ENCODE data around the gene PRKAG3.
"Not testable (repeated sequence)": the region's sequence is repeated elsewhere in the genome, so short reads cannot be mapped to it uniquely, and the experiment has no call there.

Gene PRKAG3

GRCh38 chr2:218846963-218847362, 15.4 kb upstream of the PRKAG3 start:
- CTCF ChIA-PET = interaction anchor here (0.6 to 5.8 kb wide), 21 partner anchors 9 to 629 kb away, joined by 3 to 89 read pairs (median 4); partner anchors contain the start of genes BCS1L, RNF25, STK36 and TTLL4
- H3K4me3 Mint-ChIP-seq, DNase-seq, H3K27ac Mint-ChIP-seq, H3K4me1 Mint-ChIP-seq, H3K9me3 Mint-ChIP-seq, H3K36me3 Mint-ChIP-seq: not testable (repeated sequence)
- H3K27me3 Mint-ChIP-seq = peaks cover 32% of the 10 kb centered on the region

GRCh38 chr2:218844334-218844733, 12.7 kb upstream of the PRKAG3 start:
- H3K27ac Mint-ChIP-seq, H3K9me3 Mint-ChIP-seq, DNase-seq, H3K36me3 Mint-ChIP-seq, CTCF ChIA-PET, H3K4me3 Mint-ChIP-seq, H3K4me1 Mint-ChIP-seq: not testable (repeated sequence)
- peaks cover 10% of the 10 kb centered on the region for H3K27me3 Mint-ChIP-seq

DNA sequence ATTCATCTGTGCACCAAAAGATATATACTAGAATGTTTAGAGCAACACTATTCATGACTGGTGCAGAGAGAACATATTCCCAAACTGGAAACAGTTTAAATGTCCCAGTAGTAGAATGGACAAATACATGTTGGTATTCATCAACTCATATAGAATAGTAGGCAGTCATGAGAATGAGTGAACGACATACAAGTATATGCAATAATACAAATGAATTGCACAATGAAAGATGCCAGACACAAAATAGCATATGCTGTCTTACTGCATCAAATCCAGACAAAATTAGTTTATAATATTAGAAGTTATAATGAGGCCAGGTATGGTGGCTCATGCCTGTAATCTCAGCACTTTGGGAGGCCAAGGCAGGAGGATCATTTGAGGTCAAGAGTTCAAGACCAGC, 8.3 kb upstream of the PRKAG3 start:
- Mint-ChIP-seq H3K36me3 (no peaks in the 10 kb centered on the region), H3K9me3 (peaks cover 5% of the 10 kb centered on the region), H3K27ac (no peak overlapping the region), H3K27me3 (peaks cover 36% of the 10 kb centered on the region), H3K4me1 (no peaks in the 10 kb centered on the region), H3K4me3 (no peak overlapping the region)
- CTCF ChIA-PET = interaction anchor here (0.8 kb wide), 1 partner anchor 153 kb away, joined by 3 read pairs; no protein-coding TSS in a partner anchor
- no peak for DNase-seq

GRCh38 chr2:218839430-218839829, 7.8 kb upstream of the PRKAG3 start:
- H3K27ac Mint-ChIP-seq = no peak overlapping the region
- DNase-seq = no peak
- CTCF ChIA-PET = interaction anchor here (0.8 kb wide), 1 partner anchor 152 kb away, joined by 3 read pairs; no protein-coding TSS in a partner anchor

DNA sequence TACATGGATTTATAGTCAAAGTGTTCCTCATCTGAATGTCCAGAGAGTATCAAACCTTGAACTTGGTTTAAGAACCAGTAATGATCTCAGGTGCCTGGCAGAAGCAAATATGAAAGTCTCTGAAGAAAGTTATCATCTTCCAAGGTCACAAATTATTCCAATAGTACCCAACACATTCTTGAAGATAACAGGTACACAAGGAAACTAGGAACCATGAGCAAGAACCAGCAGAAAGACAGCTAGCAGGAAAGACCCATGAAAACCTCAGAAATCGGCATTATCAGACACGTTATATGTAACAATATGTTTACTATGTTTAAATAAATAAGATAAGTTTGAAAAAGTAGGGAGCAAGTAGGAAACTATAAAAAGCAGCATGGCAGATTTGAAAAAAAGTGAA, 5.9 kb upstream of the PRKAG3 start:
- Mint-ChIP-seq H3K27me3 (peaks cover 57% of the 10 kb centered on the region), H3K36me3 (no peaks in the 10 kb centered on the region), H3K4me1 (no peaks in the 10 kb centered on the region), H3K9me3 (peaks cover 2% of the 10 kb centered on the region), H3K4me3 (no peak overlapping the region), H3K27ac (no peak overlapping the region)
- CTCF ChIA-PET = interaction anchor here (1.9 kb wide), 1 partner anchor 10 kb away, joined by 5 read pairs; no protein-coding TSS in a partner anchor
- no peak for DNase-seq

More at GRCh38 chr2:218839430-218839829, 7.8 kb upstream of the PRKAG3 start:
- Mint-ChIP-seq H3K36me3 (no peaks in the 10 kb centered on the region), H3K4me3 (no peak overlapping the region), H3K27me3 (peaks cover 41% of the 10 kb centered on the region), H3K9me3 (peaks cover 4% of the 10 kb centered on the region), H3K4me1 (no peaks in the 10 kb centered on the region)

DNA sequence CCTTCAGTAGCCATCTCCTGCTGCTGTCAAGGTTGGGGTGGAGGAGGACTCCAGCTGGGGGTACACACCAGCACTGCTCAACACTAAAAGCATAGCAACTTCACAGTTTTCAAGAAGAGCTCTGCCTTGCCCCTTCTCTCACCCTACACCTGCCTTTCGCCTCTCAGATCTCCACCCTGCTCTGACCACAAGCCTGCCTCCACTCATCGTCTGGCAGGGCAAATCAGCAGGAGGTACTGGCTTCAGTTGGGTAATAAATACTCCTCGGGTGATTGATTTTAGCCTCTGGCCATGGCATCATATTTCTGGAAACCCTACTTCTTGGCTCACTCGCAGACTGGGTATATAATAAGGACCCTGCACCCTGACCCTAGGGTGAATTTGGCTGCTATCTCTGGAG, 3.1 kb upstream of the PRKAG3 start:
- Mint-ChIP-seq H3K4me3 (no peak overlapping the region), H3K4me1 (no peaks in the 10 kb centered on the region), H3K27ac (no peak overlapping the region), H3K27me3 (peaks cover 68% of the 10 kb centered on the region), H3K9me3 (peaks cover 2% of the 10 kb centered on the region), H3K36me3 (no peaks in the 10 kb centered on the region)
- DNase-seq = no peak
- CTCF ChIA-PET = no interaction called here

- Mint-ChIP-seq H3K27me3 (peaks cover 57% of the 10 kb centered on the region), H3K9me3 (peaks cover 2% of the 10 kb centered on the region), H3K4me3 (no peak overlapping the region), H3K4me1 (no peaks in the 10 kb centered on the region), H3K36me3 (no peaks in the 10 kb centered on the region), H3K27ac (no peak overlapping the region)
- CTCF ChIA-PET = interaction anchor here (0.7 kb wide), 1 partner anchor 114 kb away, joined by 3 read pairs; no protein-coding TSS in a partner anchor
- DNase-seq = no peak
Observed at GRCh38 chr2:218833023-218833609, 1.5 kb upstream of the PRKAG3 start.

DNA sequence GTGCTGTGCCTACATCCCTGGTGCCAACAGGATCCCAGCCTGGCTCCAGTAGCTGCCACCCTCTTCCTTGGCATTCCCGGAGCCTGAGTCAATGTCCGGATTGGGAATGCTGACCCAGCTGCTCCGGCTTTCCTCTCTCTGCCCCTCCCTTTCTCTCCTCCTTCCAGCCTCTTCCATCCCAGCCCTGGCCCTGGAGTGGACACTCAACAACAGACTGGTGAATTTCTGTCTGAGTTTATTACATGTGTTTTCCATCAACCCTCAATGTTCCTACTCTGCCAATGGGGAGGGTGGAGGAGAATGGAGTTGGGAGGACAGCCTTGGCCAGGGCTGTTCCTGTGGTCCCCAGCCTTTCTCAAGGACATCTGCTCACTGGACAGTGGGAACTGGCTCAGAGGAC, 917 bp upstream of the PRKAG3 start:
- Mint-ChIP-seq H3K27ac (no peak overlapping the region), H3K36me3 (no peaks in the 10 kb centered on the region), H3K4me1 (no peaks in the 10 kb centered on the region), H3K9me3 (peaks cover 2% of the 10 kb centered on the region), H3K27me3 (peaks cover 54% of the 10 kb centered on the region), H3K4me3 (no peak overlapping the region)
- no peak for DNase-seq
- CTCF ChIA-PET = interaction anchor here (0.7 kb wide), 1 partner anchor 114 kb away, joined by 3 read pairs; no protein-coding TSS in a partner anchor

GRCh38 chr2:218832081-218832480, 478 bp upstream of the PRKAG3 start:
- Mint-ChIP-seq H3K4me1 (no peaks in the 10 kb centered on the region), H3K36me3 (no peaks in the 10 kb centered on the region), H3K27me3 (peaks cover 54% of the 10 kb centered on the region), H3K4me3 (no peak overlapping the region), H3K9me3 (no peaks in the 10 kb centered on the region), H3K27ac (no peak overlapping the region)
- CTCF ChIA-PET = no interaction called here
- no peak for DNase-seq

DNA sequence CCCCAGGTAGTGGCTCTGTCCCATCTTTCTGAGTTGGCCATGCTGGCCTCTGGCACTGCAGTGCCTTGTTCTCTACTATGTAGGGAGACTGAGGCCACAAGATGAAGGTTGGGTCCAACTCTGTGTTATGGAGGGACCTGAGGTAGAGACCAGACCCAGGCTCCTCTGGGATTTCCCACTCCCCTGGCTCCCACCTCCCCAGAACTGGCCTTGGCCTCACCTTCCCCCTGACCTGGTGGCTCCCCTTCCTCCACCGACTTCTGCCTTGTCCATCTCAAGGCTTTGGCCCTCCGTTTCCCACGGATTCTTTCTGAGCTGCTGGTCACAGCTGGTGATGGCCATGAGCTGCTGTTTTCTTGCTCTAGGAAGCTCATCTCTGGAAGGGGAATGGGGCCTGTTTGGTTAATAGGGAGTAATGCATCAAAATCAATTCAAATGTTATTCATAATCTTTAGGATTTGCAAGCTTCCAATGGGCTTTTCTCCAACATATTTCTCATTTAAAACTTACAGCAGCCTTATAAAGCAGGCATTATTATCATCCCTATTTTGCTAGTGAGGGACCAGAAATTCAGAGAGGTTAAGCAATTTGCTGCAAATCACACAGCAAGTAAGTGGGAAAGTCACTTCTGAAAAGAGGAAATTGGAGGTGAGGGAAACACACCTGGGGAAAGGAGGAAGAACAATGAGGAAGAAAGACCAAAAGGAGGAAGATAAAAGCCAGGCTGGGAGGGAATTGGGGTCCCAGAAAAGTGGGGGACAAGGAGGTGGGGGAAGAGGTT, 887 bp downstream of the PRKAG3 start:
- no peak overlapping the region for H3K27ac Mint-ChIP-seq
- H3K9me3 Mint-ChIP-seq = no peaks in the 10 kb centered on the region
- H3K4me1 Mint-ChIP-seq = no peaks in the 10 kb centered on the region
- no peaks in the 10 kb centered on the region for H3K36me3 Mint-ChIP-seq
- H3K4me3 Mint-ChIP-seq = no peak overlapping the region
- peaks cover 51% of the 10 kb centered on the region for H3K27me3 Mint-ChIP-seq
- no peak for DNase-seq
- CTCF ChIA-PET = no interaction called here

DNA sequence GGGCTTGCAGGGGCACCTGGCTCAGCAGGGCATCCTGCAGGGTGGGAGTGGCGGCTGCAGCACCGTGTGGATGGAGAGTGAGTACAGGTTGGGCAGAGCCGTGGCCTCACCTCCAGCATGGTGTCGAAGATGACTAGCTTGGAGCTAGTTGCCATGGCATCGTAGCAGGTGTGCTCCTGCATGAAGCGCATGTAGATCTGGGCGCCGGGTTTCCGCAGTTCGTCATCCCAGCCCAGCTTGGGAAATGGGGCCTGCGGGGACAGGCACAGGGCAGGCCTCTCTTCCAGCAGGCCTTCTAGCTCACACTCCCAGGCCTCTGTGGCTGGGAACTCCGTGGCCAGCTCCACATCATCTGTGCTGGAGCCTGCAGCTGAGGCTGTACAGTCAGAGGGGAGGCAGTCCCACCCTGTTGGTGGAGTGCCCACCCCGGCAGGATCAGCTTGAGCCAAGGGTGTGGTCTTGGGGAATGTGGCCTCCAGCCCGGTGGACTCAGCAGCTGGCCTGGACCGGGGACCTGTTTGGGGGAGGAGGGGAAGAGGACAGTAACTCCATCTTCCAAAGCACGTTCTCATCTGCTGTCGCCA, 1.6 kb downstream of the PRKAG3 start:
- peaks cover 45% of the 10 kb centered on the region for H3K27me3 Mint-ChIP-seq
- no peak overlapping the region for H3K27ac Mint-ChIP-seq
- DNase-seq = no peak
- H3K4me3 Mint-ChIP-seq = no peak overlapping the region
- no peaks in the 10 kb centered on the region for H3K4me1 Mint-ChIP-seq
- no peaks in the 10 kb centered on the region for H3K9me3 Mint-ChIP-seq
- no peaks in the 10 kb centered on the region for H3K36me3 Mint-ChIP-seq
- CTCF ChIA-PET = no interaction called here

- Mint-ChIP-seq H3K27me3 (peaks cover 36% of the 10 kb centered on the region), H3K4me1 (no peaks in the 10 kb centered on the region), H3K27ac (no peak overlapping the region), H3K4me3 (no peak overlapping the region), H3K36me3 (no peaks in the 10 kb centered on the region), H3K9me3 (no peaks in the 10 kb centered on the region)
- DNase-seq = no peak
- CTCF ChIA-PET = no interaction called here
Observed at GRCh38 chr2:218828477-218828778, 3.2 kb downstream of the PRKAG3 start.

DNA sequence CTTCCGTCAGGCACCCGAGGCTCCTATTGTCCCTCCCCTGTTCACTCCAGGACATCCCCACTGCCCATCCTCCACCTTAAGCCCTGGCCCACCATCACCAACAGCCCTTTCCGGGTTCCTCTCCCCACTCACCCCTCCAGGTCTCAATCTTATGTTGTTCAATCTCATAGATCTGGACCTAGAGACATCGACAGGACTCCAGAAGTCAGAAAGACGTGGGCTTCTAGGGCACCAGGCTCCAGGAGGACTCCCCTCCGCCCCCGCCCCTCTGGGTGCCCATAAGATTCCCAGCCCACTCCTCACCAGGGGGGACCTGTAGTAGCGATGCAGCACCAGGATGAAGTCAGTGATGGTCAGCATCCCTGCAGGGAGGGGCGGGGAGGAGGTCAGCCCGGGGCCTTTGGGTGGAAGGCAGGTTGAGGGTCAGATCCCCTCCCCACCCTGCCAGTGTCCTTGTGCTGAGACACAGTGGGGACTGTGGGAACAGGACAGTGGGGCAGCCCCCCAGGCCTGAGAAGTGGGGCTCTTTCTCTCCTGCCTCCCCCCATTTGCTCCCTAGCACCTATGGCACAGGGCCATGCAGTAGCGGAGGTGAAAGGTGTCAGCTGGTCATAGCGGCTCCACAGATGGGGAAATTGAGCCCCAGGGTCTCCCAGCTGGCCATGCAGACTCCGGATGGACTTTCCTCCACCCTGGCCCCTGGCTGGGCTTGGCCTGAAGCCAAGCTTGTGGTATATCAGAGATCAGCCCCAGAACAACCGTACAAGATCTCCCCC, 3.7 kb downstream of the PRKAG3 start:
- DNase-seq = no peak
- H3K9me3 Mint-ChIP-seq = no peaks in the 10 kb centered on the region
- no peaks in the 10 kb centered on the region for H3K4me1 Mint-ChIP-seq
- no peaks in the 10 kb centered on the region for H3K36me3 Mint-ChIP-seq
- CTCF ChIA-PET = no interaction called here
- peaks cover 34% of the 10 kb centered on the region for H3K27me3 Mint-ChIP-seq
- no peak overlapping the region for H3K4me3 Mint-ChIP-seq
- H3K27ac Mint-ChIP-seq = no peak overlapping the region

- no peaks in the 10 kb centered on the region for H3K36me3 Mint-ChIP-seq
- no peaks in the 10 kb centered on the region for H3K4me1 Mint-ChIP-seq
- no peak overlapping the region for H3K4me3 Mint-ChIP-seq
- CTCF ChIA-PET = no interaction called here
- no peak for DNase-seq
- H3K27me3 Mint-ChIP-seq = peaks cover 29% of the 10 kb centered on the region
- no peak overlapping the region for H3K27ac Mint-ChIP-seq
- no peaks in the 10 kb centered on the region for H3K9me3 Mint-ChIP-seq
Observed at GRCh38 chr2:218826791-218827190, 4.8 kb downstream of the PRKAG3 start.

All from activated naive CD4-positive, alpha-beta T cell treated with anti-CD3 and anti-CD28 coated beads, Interleukin-2, amount 10 ng/mL, durations not matched to agents 7 days and 5 days (primary cell).